Measurements from ENCODE around the gene MCM3.

The MCM3 gene

DNA sequence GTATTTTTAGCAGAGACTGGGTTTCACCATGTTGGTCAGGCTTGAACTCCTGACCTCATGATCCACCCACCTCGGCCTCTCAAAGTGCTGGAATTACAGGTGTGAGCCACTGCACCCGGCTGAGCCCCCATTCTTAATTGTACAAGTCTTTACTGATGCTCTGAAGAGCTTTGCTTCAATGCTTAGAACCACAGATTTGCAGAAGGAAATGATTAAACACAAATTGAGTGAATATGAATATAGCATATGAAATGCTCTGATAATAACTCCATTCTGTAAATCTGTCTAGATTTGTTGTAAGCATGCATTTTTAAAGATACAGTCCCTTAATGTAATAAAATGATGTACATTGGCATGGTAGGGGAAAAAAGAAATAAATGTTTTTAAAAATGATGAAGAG, 4.3 kb upstream of the MCM3 start:
- Histone ChIP-seq H3K36me3 (replicated peaks) (no peaks in the 10 kb centered on the region), H3K4me3 (ENCODE audit: low read depth, low read length) (no peak overlapping the region), H3K27ac (no peak overlapping the region), H3K27me3 (replicated peaks) (no peaks in the 10 kb centered on the region)
- no peak for DNase-seq
- TF ChIP-seq, protein P1, sequence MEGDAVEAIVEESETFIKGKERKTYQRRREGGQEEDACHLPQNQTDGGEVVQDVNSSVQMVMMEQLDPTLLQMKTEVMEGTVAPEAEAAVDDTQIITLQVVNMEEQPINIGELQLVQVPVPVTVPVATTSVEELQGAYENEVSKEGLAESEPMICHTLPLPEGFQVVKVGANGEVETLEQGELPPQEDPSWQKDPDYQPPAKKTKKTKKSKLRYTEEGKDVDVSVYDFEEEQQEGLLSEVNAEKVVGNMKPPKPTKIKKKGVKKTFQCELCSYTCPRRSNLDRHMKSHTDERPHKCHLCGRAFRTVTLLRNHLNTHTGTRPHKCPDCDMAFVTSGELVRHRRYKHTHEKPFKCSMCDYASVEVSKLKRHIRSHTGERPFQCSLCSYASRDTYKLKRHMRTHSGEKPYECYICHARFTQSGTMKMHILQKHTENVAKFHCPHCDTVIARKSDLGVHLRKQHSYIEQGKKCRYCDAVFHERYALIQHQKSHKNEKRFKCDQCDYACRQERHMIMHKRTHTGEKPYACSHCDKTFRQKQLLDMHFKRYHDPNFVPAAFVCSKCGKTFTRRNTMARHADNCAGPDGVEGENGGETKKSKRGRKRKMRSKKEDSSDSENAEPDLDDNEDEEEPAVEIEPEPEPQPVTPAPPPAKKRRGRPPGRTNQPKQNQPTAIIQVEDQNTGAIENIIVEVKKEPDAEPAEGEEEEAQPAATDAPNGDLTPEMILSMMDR (IDR thresholded peaks at IDR 0.05; ENCODE audit: low read depth, low read length, missing control alignments): no peak
- in situ Hi-C loops (cut with HindIII; ENCODE audit: low pct_ligation_motif_present, low sequenced_read_pairs): loop anchor here (25.0 kb wide), 2 partner anchors 98 to 373 kb away; partner anchors contain the start of gene TMEM14A

DNA sequence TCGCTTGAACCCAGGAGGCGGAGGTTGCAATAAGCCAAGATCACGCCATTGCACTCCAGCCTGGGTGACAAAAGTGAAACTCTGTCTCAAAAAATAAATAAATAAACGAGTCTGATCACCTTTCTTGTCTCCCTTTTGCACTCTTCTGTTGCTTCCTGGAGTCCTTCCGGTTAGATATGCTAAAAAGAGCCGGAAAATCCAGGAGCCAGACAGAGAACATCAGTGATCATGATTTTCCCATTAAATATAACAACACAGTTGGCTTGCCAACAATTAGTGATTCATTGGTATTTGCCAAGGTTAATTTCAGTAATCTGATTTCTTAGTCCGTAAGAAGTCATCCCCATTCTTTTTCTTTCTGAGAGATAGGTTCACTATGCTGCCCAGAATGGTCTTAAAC, 3.7 kb upstream of the MCM3 start:
- in situ Hi-C loops (cut with HindIII; ENCODE audit: low pct_ligation_motif_present, low sequenced_read_pairs): loop anchor here (25.0 kb wide), 2 partner anchors 99 to 374 kb away; partner anchors contain the start of gene TMEM14A
- Histone ChIP-seq H3K4me3 (ENCODE audit: low read depth, low read length) (no peak overlapping the region), H3K27ac (no peak overlapping the region), H3K36me3 (replicated peaks) (no peaks in the 10 kb centered on the region), H3K27me3 (replicated peaks) (no peaks in the 10 kb centered on the region)
- DNase-seq: no peak
- TF ChIP-seq, protein P1 (IDR thresholded peaks at IDR 0.05; ENCODE audit: low read depth, low read length, missing control alignments): no peak

DNA sequence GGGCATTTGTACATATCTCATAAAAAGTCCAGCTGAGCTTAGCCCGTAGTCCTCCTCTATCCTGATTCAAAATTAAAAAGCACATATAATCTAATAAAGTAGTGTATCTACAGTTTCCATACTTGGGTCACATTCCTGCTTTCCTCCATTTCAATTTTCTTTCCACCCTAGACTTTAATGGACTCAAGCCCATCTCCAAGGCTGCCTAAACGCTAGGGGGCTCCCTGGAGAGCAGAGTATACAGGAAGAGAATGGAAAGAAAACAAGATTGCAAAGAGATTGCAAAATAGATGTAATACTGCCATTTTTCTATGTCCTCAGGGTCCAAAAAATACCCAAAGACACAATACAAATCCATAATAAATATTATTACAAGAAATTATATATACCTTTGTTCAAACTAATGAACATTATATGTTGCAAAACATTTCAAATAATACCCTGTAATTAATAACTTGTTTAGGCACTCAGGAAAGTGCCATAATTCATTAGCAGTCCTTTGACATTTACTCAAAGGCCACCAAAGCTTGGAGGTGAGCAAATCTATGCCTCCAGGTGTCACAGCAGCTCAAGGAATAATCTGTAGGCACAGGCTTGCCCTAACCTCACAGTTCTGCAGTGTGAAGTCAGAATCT, 2.4 kb upstream of the MCM3 start:
- Histone ChIP-seq H3K36me3 (replicated peaks) (peaks cover 4% of the 10 kb centered on the region), H3K4me3 (ENCODE audit: low read depth, low read length) (no peak overlapping the region), H3K27ac (no peak overlapping the region), H3K27me3 (replicated peaks) (no peaks in the 10 kb centered on the region)
- in situ Hi-C loops (cut with HindIII; ENCODE audit: low pct_ligation_motif_present, low sequenced_read_pairs): loop anchor here (25.0 kb wide), 2 partner anchors 100 to 375 kb away; partner anchors contain the start of gene TMEM14A
- TF ChIP-seq, protein P1 (IDR thresholded peaks at IDR 0.05; ENCODE audit: low read depth, low read length, missing control alignments): peak; percentile 97
- peak; percentile 75 for DNase-seq

DNA sequence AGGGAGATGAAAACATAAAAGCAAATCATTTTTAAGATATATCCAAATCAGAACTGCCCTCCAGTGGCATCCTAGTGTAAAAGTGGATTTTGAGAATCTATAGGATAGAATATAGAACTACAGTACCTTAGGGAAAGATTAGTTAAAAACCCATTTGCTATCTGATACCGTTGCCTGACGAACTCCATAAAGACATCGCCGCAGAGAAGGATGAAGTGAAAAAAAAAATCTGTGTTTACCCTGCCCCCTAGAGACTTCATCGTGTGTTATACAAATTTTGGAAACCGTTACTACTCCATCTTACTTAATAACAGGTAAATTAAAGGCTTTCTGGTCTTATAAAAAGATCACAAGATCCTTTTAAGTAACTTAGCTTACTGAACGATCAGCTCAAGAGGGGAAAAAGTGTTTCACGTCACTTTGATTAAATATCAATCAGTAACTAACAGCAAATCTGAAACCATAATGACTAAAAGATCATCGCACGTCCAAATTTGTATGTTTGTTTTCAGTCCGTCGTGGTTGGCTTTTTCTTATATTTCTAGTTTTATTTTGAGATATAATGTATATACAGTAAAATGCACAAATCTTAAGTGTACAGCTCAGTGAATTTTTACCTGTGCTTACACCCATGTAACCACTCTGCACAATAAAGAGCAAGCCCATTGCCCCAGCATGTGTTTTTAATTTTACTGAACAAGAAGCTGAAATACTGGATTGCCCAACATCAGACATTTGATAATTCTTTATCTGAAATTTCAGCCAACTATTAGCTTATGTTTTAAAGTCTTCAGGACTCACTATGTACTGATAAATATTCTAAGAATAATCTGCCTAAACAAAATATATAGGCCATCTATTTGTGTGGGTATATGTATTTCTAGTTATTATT, 881 bp upstream of the MCM3 start:
- in situ Hi-C loops (cut with HindIII; ENCODE audit: low pct_ligation_motif_present, low sequenced_read_pairs): loop anchor here (25.0 kb wide), 2 partner anchors 102 to 377 kb away; partner anchors contain the start of gene TMEM14A
- H3K27ac ChIP-seq: peak overlapping the region; percentile 30
- TF ChIP-seq, protein P1 (IDR thresholded peaks at IDR 0.05; ENCODE audit: low read depth, low read length, missing control alignments): peak; percentile 28
- no peak for DNase-seq
- H3K4me3 ChIP-seq (ENCODE audit: low read depth, low read length): peak overlapping the region; percentile 58
- H3K27me3 ChIP-seq (replicated peaks): no peaks in the 10 kb centered on the region
- peaks cover 6% of the 10 kb centered on the region for H3K36me3 ChIP-seq (replicated peaks)

DNA sequence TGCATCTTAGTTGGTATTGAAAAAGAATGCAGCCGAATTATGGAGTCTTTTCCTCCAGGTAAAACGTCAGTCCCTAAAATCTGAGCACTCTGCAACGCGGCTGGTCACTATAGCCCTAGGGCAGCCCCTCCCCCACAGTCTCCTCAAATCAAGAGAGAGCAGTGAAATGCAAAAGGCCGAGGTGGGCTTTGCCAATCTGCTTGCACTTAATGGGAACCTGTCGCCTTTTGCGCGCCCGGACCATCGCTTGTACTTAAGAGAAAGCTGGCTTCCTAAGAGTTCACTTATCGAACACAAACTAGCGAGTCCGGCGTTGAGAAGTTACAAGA, 447 bp downstream of the MCM3 start:
- Histone ChIP-seq H3K27ac (peak overlapping the region; percentile 28), H3K27me3 (replicated peaks) (no peaks in the 10 kb centered on the region), H3K4me3 (ENCODE audit: low read depth, low read length) (peak overlapping the region; percentile 82), H3K36me3 (replicated peaks) (peaks cover 12% of the 10 kb centered on the region)
- in situ Hi-C loops (cut with HindIII; ENCODE audit: low pct_ligation_motif_present, low sequenced_read_pairs): loop anchor here (25.0 kb wide), 2 partner anchors 103 to 378 kb away; partner anchors contain the start of gene TMEM14A
- DNase-seq: no peak
- TF ChIP-seq, protein P1 (IDR thresholded peaks at IDR 0.05; ENCODE audit: low read depth, low read length, missing control alignments): no peak
